Activated CD4-positive, CD25-positive, alpha-beta regulatory T cell (primary cell): ENCODE measurements around the gene WDR11.

Experiments
- DNase-seq, 4 experiments: peaks; one replicate each; lab custom pipeline; 2025; lab: John Stamatoyannopoulos, UW

WDR11 gene

DNA sequence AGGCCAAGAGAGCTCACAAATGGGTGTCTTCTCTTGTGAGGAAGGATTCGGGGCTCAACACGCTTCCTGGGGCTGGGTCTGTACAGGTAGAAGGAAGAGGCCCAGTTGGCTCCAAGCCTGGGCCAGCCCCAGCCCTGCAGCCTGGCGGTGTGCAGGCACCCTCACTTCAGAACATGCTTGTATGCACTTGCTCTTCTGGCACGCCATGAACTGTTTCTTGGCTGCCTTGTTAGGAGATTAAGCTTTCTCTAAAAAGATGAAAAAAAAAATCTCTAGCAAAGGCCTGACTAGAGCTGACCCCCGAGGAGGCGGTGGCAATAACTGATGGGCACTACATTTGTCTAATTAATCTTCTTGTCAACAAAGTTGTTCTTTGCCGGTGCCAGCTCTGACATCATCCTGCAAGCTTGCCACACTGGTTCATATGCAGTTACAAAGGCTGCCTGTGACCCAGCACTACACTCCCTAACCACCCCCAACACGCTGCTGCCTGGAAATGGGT lies 94.7 kb downstream of the WDR11 start:
- DNase-seq: no peak

- no peak for DNase-seq
Observed at GRCh38 chr10:120946497-120946896, 95.3 kb downstream of the WDR11 start.

GRCh38 chr10:120948889-120949608 lies 97.9 kb downstream of the WDR11 start:
- DNase-seq: peak in 3 of 4 experiments; percentile 8 to 22 (median 17)

GRCh38 chr10:120949609-120950031 lies 98.5 kb downstream of the WDR11 start:
- no peak for DNase-seq

DNA sequence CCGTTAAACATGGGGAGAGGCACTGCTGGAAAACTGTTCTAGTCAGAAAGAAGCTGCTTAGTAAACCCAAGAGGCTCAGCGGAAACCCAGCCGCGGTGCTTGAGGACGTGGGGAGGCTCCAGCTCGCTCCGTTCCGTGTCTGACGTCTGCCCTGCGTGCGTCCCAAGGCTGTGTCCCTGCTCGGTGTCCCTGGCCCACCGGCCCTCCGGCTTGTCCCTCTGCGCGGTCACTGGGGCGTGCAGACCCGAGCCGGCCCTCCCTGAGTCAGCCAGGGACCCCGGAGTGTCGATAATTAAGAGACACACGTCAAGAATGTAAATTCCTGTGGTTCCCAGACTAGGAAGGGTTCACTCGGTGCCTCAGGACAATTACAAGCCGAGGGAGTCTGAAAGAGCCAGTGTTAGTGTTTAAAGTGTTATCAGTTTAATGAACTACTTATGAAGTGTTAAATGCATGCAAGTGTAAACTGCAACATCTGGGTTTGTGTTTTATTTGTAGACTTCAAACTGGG lies 98.9 kb downstream of the WDR11 start:
- DNase-seq: no peak

- DNase-seq: no peak
Observed at GRCh38 chr10:120951288-120951687, 100.1 kb downstream of the WDR11 start.

DNA sequence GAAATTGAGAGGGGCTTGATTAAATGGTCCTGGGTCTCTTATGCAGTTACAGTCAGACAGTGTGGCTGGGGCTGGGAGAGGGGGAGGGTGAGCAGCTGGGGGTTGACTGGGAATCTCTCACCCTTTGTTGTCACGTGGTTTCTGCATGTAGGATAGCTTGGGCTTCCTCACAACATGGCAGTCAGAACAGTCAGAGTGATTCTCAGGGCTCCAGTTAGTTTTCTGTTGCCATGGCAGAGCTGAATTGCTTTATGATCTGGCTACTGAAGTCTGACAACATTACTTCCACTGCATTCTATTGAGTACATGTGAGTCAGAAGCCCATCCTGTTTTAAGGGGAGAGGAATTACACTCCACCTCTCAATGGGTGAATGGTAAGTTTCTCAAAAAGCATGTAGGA lies 102.7 kb downstream of the WDR11 start:
- DNase-seq: no peak
